Nephron progenitor cell (in vitro differentiated cells): Measurements from ENCODE around the gene BCL2L13.

Experiments
- DNase-seq: peaks from one replicate; pipeline ENCODE4 v3.0.0; 2021
- H3K27ac Mint-ChIP-seq: 2 replicates; pipeline ENCODE4 v1.8.0; 2021; ENCODE audit warnings: mild to moderate bottlenecking, moderate library complexity, mixed read lengths
- H3K27me3 Mint-ChIP-seq: 2 replicates; pipeline ENCODE4 v1.8.0; 2021; ENCODE audit warnings: mild to moderate bottlenecking, low read depth, mixed read lengths; ENCODE audit not compliant: poor library complexity
- H3K36me3 Mint-ChIP-seq: 2 replicates; pipeline ENCODE4 v1.8.0; 2021; ENCODE audit warnings: low read depth, mixed read lengths
- H3K4me1 Mint-ChIP-seq: 2 replicates; pipeline ENCODE4 v1.8.0; 2021; ENCODE audit warnings: mixed read lengths
- H3K4me3 Mint-ChIP-seq: 2 replicates; pipeline ENCODE4 v1.8.0; 2021; ENCODE audit warnings: mild to moderate bottlenecking, moderate library complexity, mixed read lengths
- H3K9me3 Mint-ChIP-seq: 2 replicates; pipeline ENCODE4 v1.8.0; 2021; ENCODE audit warnings: mild to moderate bottlenecking, moderate library complexity, mixed read lengths
- CTCF ChIP-seq: fragments of 200-600 bp; sonication (generic); IDR thresholded peaks from 2 replicates; pipeline ENCODE4 v1.5.0; 2021; ENCODE audit warnings: antibody characterized with exemption

BCL2L13 gene

GRCh38 chr22:17729561-17729960, 91.0 kb downstream of the BCL2L13 start:
- H3K27me3 Mint-ChIP-seq: no peaks in the 10 kb centered on the region
- H3K4me1 Mint-ChIP-seq: no peaks in the 10 kb centered on the region
- peaks cover 55% of the 10 kb centered on the region for H3K36me3 Mint-ChIP-seq
- no peak for DNase-seq
- no peaks in the 10 kb centered on the region for H3K9me3 Mint-ChIP-seq
- no peak for TF ChIP-seq CTCF
- H3K4me3 Mint-ChIP-seq: no peak overlapping the region
- H3K27ac Mint-ChIP-seq: no peak overlapping the region

GRCh38 chr22:17732251-17732854, 93.8 kb downstream of the BCL2L13 start:
- peaks cover 46% of the 10 kb centered on the region for H3K36me3 Mint-ChIP-seq
- H3K9me3 Mint-ChIP-seq: no peaks in the 10 kb centered on the region
- no peak overlapping the region for H3K27ac Mint-ChIP-seq
- TF ChIP-seq CTCF: no peak
- H3K27me3 Mint-ChIP-seq: no peaks in the 10 kb centered on the region
- no peak overlapping the region for H3K4me3 Mint-ChIP-seq
- DNase-seq: no peak
- H3K4me1 Mint-ChIP-seq: no peaks in the 10 kb centered on the region

GRCh38 chr22:17733466-17733865, 94.9 kb downstream of the BCL2L13 start:
- no peak for TF ChIP-seq CTCF
- Mint-ChIP-seq H3K4me1 (no peaks in the 10 kb centered on the region), H3K9me3 (no peaks in the 10 kb centered on the region), H3K27ac (peak overlapping the region; percentile 81), H3K27me3 (no peaks in the 10 kb centered on the region), H3K4me3 (no peak overlapping the region), H3K36me3 (peaks cover 48% of the 10 kb centered on the region)
- DNase-seq: no peak

GRCh38 chr22:17734187-17734586, 95.6 kb downstream of the BCL2L13 start:
- Mint-ChIP-seq H3K9me3 (no peaks in the 10 kb centered on the region), H3K4me1 (no peaks in the 10 kb centered on the region)

GRCh38 chr22:17738386-17739128, 100.0 kb downstream of the BCL2L13 start:
- no peak for DNase-seq
- no peaks in the 10 kb centered on the region for H3K9me3 Mint-ChIP-seq
- peak overlapping the region; percentile 71 for H3K27ac Mint-ChIP-seq
- H3K4me1 Mint-ChIP-seq: no peaks in the 10 kb centered on the region
- H3K27me3 Mint-ChIP-seq: no peaks in the 10 kb centered on the region
- H3K4me3 Mint-ChIP-seq: no peak overlapping the region
- peaks cover 14% of the 10 kb centered on the region for H3K36me3 Mint-ChIP-seq
- TF ChIP-seq CTCF: no peak

More at GRCh38 chr22:17734187-17734586, 95.6 kb downstream of the BCL2L13 start:
- DNase-seq: no peak
- no peak for TF ChIP-seq CTCF
- H3K27ac Mint-ChIP-seq: peak overlapping the region; percentile 34
- H3K4me3 Mint-ChIP-seq: no peak overlapping the region
- peaks cover 44% of the 10 kb centered on the region for H3K36me3 Mint-ChIP-seq
- H3K27me3 Mint-ChIP-seq: no peaks in the 10 kb centered on the region
